GF-D8 (cell line): ENCODE data around the gene PSMB1.
"Not testable (repeated sequence)": the region's sequence is repeated elsewhere in the genome, so short reads cannot be mapped to it uniquely, and the experiment has no call there.

Experiments
- DNase-seq: peaks from one replicate; lab custom pipeline; 2025; lab: John Stamatoyannopoulos, UW

The PSMB1 gene

DNA sequence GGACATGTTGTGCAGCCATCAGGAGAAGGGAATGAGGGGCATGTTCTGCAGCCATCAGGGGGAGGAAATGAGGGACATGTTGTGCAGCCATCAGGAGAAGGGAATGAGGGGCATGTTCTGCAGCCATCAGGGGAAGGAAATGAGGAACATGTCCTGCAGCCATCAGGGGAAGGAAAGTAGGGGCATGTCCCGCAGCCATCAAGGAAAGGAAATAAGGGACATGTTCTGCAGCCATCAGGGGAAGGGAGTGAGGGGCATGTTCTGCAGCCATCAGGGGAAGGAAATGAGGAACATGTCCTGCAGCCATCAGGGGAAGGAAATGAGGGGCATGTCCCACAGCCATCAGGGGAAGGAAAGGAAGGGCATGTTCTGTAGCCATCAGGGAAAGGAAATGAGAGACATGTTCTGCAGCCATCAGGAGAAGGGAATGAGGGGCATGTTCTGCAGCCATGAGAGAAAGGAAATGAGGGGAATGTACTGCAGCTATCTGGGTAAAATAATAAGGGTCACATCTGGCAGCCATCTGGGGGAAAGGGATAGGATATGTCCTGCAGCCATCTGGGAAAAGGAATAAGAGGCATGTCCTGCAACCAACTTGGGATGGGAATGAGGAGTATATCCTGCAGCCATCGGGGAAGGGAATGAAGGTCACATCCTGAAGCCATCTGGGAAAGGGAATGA is 50.2 kb downstream of the PSMB1 start:
- DNase-seq: not testable (repeated sequence)

DNA sequence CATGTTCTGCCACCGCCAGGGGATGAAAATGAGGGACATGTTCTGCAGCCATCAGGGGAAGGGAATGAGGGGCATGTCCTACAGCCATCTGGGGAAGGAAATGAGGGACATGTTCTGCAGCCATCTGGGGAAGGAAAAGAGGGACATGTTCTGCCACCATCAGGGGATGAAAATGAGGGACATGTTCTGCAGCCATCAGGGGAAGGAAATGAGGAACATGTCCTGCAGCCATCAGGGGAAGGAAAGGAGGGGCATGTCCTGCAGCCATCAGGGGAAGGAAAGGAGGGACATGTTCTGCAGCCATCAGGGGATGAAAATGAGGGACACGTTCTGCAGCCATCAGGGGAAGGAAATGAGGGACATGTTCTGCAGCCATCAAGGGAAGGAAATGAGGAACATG is 50.8 kb downstream of the PSMB1 start:
- DNase-seq: not testable (repeated sequence)

- DNase-seq: no peak
Measured at GRCh38 chr6:170500955-170501590, 52.0 kb downstream of the PSMB1 start.

- no peak for DNase-seq
Measured at GRCh38 chr6:170497841-170498301, 55.2 kb downstream of the PSMB1 start.

DNA sequence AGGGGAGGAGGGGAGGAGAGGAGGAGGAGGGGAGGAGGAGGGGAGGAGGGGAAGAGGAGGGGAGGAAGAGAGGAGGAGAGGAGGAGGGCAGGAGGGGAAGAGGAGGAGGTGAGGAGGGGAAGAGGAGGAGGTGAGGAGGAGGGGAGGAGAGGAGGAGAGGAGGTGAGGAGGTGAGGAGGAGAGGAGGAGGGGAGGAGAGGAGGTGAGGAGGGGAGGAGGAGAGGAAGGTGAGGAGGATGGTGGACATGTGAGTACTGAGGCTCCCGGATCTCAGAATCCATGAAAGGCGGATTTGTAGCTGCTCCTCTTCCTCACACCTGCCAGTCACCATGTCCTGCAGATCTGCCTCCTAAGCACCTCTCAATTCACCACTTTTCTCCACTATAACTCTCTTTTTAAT is 59.8 kb downstream of the PSMB1 start:
- no peak for DNase-seq

GRCh38 chr6:170490259-170490658 is 62.8 kb downstream of the PSMB1 start:
- no peak for DNase-seq

- DNase-seq: no peak
Measured at GRCh38 chr6:170489836-170490235, 63.3 kb downstream of the PSMB1 start.

GRCh38 chr6:170487707-170488329 is 65.3 kb downstream of the PSMB1 start:
- peak; percentile 9 for DNase-seq

DNA sequence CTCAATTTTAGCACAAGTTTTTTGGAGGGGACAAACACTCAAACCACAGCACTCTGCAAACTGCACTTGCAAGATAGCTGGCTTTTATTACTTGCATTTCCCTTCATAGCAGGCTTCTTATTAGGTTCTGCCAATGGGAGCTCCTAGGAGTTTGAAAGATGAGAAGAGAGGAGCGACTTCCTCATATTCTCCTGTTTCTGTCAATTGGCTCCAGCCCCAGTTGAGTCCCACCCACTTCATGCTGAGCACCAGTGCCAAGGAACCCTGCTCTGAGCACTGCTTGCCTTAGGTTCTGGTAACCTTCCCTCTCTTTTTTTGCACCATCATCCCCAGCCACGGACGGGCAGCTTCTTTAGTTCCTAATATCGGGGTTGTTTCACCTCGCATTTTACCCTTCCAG is 67.9 kb downstream of the PSMB1 start:
- DNase-seq: no peak
